ENCODE data around the gene TTC4.

Gene TTC4

DNA sequence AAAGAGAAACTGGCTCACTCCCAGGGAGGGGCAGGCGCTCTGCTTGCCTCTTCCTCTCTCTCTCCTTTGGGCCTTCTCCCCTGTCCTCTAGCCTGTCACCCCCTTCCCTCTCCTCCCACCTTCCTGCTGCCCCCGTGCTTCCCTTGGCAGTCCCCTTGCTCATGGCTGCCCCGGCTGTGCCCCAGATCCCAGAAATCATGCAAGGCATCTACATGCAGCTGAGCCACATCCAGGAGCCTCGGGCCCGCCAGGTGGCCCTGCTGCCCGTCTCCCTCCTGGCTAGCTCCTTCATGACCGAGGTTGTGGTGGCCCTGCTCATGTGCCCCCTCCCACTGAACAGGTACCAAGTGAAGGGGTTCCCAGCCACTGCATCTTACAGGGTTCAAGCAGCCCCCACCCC is 36.0 kb upstream of the TTC4 start:
- Histone ChIP-seq H3K4me2 (ENCODE audit: low read length) (no peak overlapping the region), H3K27me3 (ENCODE audit: control insufficient read depth, low read length) (peaks cover 4% of the 10 kb centered on the region; the same call in 1 of the 2 replicates), H3K27ac (ENCODE audit: low read depth, low read length) (no peak overlapping the region), H3K4me1 (ENCODE audit: control insufficient read depth, low read length) (no peaks in the 10 kb centered on the region), H3K9me3 (ENCODE audit: control insufficient read depth, insufficient read depth, low read length) (no peaks in the 10 kb centered on the region), H4K20me1 (ENCODE audit: control insufficient read depth, insufficient read depth, low read depth, low read length) (no peaks in the 10 kb centered on the region), H3K4me3 (ENCODE audit: low read length) (no peak overlapping the region), H3K36me3 (ENCODE audit: control insufficient read depth, low read length) (no peaks in the 10 kb centered on the region), H3F3A (ENCODE audit: control insufficient read depth, insufficient read depth) (no peaks in the 10 kb centered on the region), H3K9me2 (replicated peaks; ENCODE audit: control insufficient read depth, low read length) (no peaks in the 10 kb centered on the region), H3K79me2 (ENCODE audit: control insufficient read depth, low read length) (no peaks in the 10 kb centered on the region)
- TF ChIP-seq EZH2phosphoT487 (IDR thresholded peaks at IDR 0.05; ENCODE audit: borderline replicate concordance, low read length): no peak
- TF ChIP-seq, protein P1, sequence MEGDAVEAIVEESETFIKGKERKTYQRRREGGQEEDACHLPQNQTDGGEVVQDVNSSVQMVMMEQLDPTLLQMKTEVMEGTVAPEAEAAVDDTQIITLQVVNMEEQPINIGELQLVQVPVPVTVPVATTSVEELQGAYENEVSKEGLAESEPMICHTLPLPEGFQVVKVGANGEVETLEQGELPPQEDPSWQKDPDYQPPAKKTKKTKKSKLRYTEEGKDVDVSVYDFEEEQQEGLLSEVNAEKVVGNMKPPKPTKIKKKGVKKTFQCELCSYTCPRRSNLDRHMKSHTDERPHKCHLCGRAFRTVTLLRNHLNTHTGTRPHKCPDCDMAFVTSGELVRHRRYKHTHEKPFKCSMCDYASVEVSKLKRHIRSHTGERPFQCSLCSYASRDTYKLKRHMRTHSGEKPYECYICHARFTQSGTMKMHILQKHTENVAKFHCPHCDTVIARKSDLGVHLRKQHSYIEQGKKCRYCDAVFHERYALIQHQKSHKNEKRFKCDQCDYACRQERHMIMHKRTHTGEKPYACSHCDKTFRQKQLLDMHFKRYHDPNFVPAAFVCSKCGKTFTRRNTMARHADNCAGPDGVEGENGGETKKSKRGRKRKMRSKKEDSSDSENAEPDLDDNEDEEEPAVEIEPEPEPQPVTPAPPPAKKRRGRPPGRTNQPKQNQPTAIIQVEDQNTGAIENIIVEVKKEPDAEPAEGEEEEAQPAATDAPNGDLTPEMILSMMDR (IDR thresholded peaks at IDR 0.05; ENCODE audit: low read depth, low read length, poor library complexity, severe bottlenecking): no peak

DNA sequence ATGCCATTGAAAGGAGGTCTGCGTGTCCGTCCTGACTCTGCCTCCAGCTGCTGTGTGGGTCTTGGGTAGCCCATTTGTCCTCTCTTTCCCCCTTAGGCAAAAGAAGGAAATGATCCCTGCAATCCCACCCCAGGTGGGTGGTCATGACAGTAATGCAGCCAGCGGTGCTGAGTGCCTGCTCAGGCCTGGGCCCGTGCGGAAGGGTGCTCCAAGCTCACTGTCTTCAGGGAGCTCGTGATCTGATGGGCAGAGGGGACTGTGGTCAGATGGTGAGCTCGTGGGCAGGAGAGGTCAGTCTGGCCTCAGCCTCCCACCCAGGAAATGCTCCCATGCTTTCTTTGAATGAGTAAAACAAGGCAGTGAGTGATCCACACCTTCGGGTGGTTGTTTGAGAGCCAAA is 35.3 kb upstream of the TTC4 start:
- Histone ChIP-seq H3K27ac (ENCODE audit: low read depth, low read length) (no peak overlapping the region), H3K4me3 (ENCODE audit: low read length) (no peak overlapping the region), H3K79me2 (ENCODE audit: control insufficient read depth, low read length) (no peaks in the 10 kb centered on the region), H3K27me3 (ENCODE audit: control insufficient read depth, low read length) (peaks cover 4% of the 10 kb centered on the region; the same call in 1 of the 2 replicates), H3K9me2 (replicated peaks; ENCODE audit: control insufficient read depth, low read length) (no peaks in the 10 kb centered on the region), H3K9me3 (ENCODE audit: control insufficient read depth, insufficient read depth, low read length) (no peaks in the 10 kb centered on the region), H3F3A (ENCODE audit: control insufficient read depth, insufficient read depth) (no peaks in the 10 kb centered on the region), H3K4me2 (ENCODE audit: low read length) (no peak overlapping the region), H4K20me1 (ENCODE audit: control insufficient read depth, insufficient read depth, low read depth, low read length) (no peaks in the 10 kb centered on the region), H3K36me3 (ENCODE audit: control insufficient read depth, low read length) (no peaks in the 10 kb centered on the region), H3K4me1 (ENCODE audit: control insufficient read depth, low read length) (no peaks in the 10 kb centered on the region)
- TF ChIP-seq, protein P1 (IDR thresholded peaks at IDR 0.05; ENCODE audit: low read depth, low read length, poor library complexity, severe bottlenecking): no peak
- TF ChIP-seq EZH2phosphoT487 (IDR thresholded peaks at IDR 0.05; ENCODE audit: borderline replicate concordance, low read length): no peak

DNA sequence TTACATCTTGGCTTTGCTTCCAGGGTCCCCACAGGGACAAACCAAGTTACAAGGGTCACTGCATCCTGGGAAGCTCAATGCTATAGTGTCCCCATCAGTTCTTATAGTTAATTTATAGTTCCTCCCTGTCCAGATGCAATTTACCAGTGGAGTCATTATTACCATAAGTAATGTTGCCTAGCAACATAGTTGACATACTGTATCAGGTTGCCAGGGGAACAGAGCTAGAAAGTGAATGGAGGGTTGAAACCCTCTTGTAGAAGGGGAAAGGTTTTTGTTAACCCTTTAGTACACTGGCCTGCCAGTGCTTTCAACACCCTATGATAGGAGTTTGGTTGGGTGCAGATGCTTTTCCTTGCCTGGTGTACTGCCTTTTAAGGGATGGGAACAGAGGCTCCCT is 34.3 kb upstream of the TTC4 start:
- no peaks in the 10 kb centered on the region for H3F3A ChIP-seq (ENCODE audit: control insufficient read depth, insufficient read depth)
- H3K79me2 ChIP-seq (ENCODE audit: control insufficient read depth, low read length): no peaks in the 10 kb centered on the region
- H3K9me2 ChIP-seq (replicated peaks; ENCODE audit: control insufficient read depth, low read length): no peaks in the 10 kb centered on the region
- H3K27me3 ChIP-seq (ENCODE audit: control insufficient read depth, low read length): peaks cover 4% of the 10 kb centered on the region; the same call in 1 of the 2 replicates
- no peak overlapping the region for H3K4me3 ChIP-seq (ENCODE audit: low read length)
- no peak overlapping the region for H3K27ac ChIP-seq (ENCODE audit: low read depth, low read length)
- H3K4me1 ChIP-seq (ENCODE audit: control insufficient read depth, low read length): no peaks in the 10 kb centered on the region
- no peaks in the 10 kb centered on the region for H3K9me3 ChIP-seq (ENCODE audit: control insufficient read depth, insufficient read depth, low read length)
- H3K36me3 ChIP-seq (ENCODE audit: control insufficient read depth, low read length): no peaks in the 10 kb centered on the region
- H3K4me2 ChIP-seq (ENCODE audit: low read length): no peak overlapping the region
- no peaks in the 10 kb centered on the region for H4K20me1 ChIP-seq (ENCODE audit: control insufficient read depth, insufficient read depth, low read depth, low read length)
- TF ChIP-seq, protein P1 (IDR thresholded peaks at IDR 0.05; ENCODE audit: low read depth, low read length, poor library complexity, severe bottlenecking): no peak

DNA sequence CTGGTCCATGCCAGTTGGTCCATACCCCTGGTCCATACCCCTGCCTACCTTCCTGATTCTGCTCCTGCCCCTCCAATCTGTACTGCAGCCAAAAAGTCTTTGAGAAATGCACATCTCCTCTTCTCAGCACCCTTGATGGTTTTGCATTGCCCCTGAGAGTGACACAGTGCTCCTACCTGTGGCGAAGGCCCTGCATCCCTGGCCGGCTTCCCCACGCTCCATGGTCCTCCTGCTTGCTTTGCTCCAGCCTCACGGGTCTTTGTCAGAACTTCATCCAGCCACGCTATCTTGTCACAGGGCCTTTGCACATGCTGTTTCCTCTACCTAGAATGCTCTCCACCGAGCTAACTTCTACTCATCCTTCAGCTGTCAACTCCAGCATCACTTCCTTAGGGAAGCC is 32.2 kb upstream of the TTC4 start:
- Histone ChIP-seq H3F3A (ENCODE audit: control insufficient read depth, insufficient read depth) (no peaks in the 10 kb centered on the region), H3K27ac (ENCODE audit: low read depth, low read length) (no peak overlapping the region), H3K4me3 (ENCODE audit: low read length) (no peak overlapping the region), H3K36me3 (ENCODE audit: control insufficient read depth, low read length) (no peaks in the 10 kb centered on the region), H3K27me3 (ENCODE audit: control insufficient read depth, low read length) (peaks cover 4% of the 10 kb centered on the region; the same call in 1 of the 2 replicates), H3K9me3 (ENCODE audit: control insufficient read depth, insufficient read depth, low read length) (no peaks in the 10 kb centered on the region), H4K20me1 (ENCODE audit: control insufficient read depth, insufficient read depth, low read depth, low read length) (no peaks in the 10 kb centered on the region), H3K4me1 (ENCODE audit: control insufficient read depth, low read length) (no peaks in the 10 kb centered on the region), H3K9me2 (replicated peaks; ENCODE audit: control insufficient read depth, low read length) (no peaks in the 10 kb centered on the region), H3K79me2 (ENCODE audit: control insufficient read depth, low read length) (no peaks in the 10 kb centered on the region), H3K4me2 (ENCODE audit: low read length) (no peak overlapping the region)
- no peak for TF ChIP-seq EZH2phosphoT487 (IDR thresholded peaks at IDR 0.05; ENCODE audit: borderline replicate concordance, low read length)
- TF ChIP-seq, protein P1 (IDR thresholded peaks at IDR 0.05; ENCODE audit: low read depth, low read length, poor library complexity, severe bottlenecking): no peak

Data from DOHH2 (cell line).